GM19438 (cell line): ENCODE results near the gene NR4A1.

ENCODE experiments used
- ATAC-seq: cut with Tn5 transposase; IDR thresholded peaks from one replicate; pipeline ENCODE4 v1.9.1; 2021; ENCODE audit warnings: low read depth; ENCODE audit not compliant: unreplicated experiment

NR4A1 gene

GRCh38 chr12:52038447-52038846, 12.8 kb upstream of the NR4A1 start:
- no peak for ATAC-seq

- ATAC-seq: no peak
These were observed 10.2 kb upstream of the NR4A1 start for GRCh38 chr12:52041035-52041434.

DNA sequence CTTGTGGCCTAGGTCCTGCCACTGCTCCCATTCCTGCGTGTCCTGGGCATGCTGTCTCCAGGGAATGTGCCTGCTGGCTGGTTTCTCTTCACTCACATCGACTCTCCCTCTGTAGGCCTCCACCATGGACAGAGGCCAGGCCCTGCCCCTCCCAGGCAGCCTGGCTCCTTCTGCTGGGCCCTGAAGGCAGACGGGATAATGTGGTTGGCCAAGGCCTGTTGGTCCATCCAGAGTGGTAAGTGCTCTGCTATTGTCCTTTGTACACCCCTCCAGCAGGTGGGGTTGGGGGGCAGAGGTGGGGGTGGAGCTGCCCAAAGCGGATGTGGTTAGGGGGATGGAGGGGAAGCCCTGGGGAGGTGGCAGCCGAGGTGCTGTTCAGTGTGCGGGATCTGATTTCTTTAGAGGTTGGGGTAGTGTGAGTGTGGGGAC, 9.5 kb upstream of the NR4A1 start:
- ATAC-seq: no peak

- ATAC-seq: no peak
These were observed 8.4 kb upstream of the NR4A1 start for GRCh38 chr12:52042706-52043385.

DNA sequence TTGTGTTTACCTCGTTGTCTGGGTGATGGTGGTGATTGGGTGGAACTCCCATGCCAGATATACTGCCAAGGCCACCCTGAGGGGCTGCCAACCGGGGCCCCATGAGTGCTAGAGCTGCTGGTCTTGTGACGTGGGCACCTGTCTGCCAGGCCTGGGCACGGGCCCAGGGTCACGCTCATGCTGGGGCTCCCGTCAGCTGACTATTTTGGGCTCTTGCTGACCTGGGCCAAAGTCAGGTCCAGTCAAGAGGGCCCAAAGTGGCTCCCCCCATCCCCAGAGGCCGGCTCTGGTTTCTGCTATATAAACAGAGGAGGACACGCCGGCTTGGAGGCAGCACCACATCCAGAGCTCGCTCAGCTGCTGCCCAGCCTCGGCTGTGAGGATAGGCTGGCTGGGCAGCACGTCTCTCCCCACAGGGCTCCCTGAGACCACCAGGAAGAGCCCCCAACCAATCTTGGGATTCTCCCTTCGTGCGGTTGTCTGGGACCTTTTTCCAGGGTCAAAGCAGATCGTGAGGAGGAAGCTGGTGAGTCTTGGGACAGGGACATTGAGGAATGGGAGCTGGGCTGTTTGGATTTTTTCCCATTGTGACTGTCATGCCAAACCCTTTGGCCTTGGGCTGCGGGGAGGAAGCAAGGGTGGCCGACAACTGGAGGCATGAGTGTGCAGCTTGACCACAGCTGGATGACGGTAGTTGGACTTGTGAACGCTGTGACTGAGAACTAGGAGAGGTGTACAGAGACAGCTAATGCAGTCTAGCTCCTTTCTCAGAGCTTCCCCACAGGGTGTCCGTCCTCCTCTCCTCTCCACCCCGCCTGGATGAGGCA, 7.6 kb upstream of the NR4A1 start:
- no peak for ATAC-seq

- ATAC-seq: no peak
These were observed 6.8 kb upstream of the NR4A1 start for GRCh38 chr12:52044292-52044983.

- no peak for ATAC-seq
These were observed 5.4 kb upstream of the NR4A1 start for GRCh38 chr12:52045794-52046199.

- ATAC-seq: no peak
These were observed 4.4 kb upstream of the NR4A1 start for GRCh38 chr12:52046859-52047258.

GRCh38 chr12:52049286-52049685, 2.0 kb upstream of the NR4A1 start:
- no peak for ATAC-seq

DNA sequence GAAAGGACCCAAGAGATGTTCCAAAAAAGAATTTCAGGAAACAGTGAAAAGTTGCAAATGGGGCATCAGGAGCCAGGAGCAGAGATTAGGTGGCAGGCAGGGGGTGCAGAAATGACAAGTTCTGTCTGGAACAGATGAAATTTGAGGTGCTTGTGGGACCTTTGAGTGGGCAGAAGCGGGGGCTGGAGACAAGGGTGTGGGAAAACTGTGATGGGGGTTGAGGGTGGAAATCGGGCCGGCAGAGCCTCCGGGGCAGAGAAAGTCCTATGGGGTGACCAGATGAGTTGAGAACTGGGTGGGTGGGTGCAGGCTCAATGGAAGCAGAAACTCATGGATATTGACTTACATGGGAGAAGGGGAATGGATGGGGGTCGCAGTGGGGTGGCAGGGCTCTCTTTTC, 1.6 kb upstream of the NR4A1 start:
- ATAC-seq: no peak

GRCh38 chr12:52050116-52050757, 1.0 kb upstream of the NR4A1 start:
- no peak for ATAC-seq

GRCh38 chr12:52052468-52053186, 1.4 kb downstream of the NR4A1 start:
- no peak for ATAC-seq

DNA sequence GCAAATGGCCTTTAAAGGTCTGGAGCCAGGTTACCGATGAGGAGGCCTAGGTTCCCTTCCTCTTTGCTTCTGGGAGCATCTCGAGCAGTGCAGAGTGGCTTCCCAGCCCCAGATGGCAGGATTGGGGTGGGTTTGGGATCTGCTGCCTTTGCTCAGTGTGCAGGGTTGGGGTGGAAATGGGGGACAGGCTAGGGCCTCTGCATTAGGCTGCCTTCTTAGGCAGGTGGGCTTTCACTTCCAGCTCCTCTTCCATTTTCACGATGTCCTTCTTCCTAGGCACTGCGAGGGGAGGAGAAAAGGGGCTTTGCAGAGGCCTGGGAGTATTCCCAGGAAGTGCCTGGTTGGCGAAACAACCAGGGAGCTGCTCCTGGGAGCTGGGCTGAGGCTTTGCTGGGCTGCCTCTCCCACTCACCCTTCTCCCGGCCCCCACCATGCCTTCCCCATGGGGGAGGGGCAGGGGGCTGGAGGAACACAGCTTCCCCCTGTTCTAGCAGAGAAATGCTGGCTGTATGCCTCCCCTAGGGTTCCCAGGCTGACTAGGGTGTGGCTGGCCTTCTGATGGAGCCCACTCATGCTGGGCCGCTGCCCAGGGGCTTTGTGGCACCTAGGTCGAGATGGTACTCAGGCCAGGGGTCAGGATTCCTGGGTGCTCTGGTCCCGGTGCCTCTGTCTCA, 2.4 kb downstream of the NR4A1 start:
- ATAC-seq: no peak

DNA sequence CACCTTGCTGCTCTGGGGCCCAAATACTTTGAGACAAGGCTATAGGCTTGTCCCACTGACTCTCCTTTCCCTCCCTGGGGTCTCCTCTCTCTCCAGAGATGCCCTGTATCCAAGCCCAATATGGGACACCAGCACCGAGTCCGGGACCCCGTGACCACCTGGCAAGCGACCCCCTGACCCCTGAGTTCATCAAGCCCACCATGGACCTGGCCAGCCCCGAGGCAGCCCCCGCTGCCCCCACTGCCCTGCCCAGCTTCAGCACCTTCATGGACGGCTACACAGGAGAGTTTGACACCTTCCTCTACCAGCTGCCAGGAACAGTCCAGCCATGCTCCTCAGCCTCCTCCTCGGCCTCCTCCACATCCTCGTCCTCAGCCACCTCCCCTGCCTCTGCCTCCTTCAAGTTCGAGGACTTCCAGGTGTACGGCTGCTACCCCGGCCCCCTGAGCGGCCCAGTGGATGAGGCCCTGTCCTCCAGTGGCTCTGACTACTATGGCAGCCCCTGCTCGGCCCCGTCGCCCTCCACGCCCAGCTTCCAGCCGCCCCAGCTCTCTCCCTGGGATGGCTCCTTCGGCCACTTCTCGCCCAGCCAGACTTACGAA, 3.1 kb downstream of the NR4A1 start:
- ATAC-seq: no peak

- no peak for ATAC-seq
These were observed 3.8 kb downstream of the NR4A1 start for GRCh38 chr12:52054833-52055730.

GRCh38 chr12:52055731-52056711, 4.8 kb downstream of the NR4A1 start:
- no peak for ATAC-seq
